HepG2 (cell line): ENCODE data around the gene KCNJ14. TPM values are rescaled to one million over a fixed set of nuclear protein-coding genes. Genes with fewer than 3 reads are reported as not detected.

ENCODE experiments used
- ARHGAP35 ChIP-seq: sonication (generic); formaldehyde crosslinking; IDR thresholded peaks from 2 replicates; pipeline ENCODE4 v1.9.0; 2022; ENCODE audit warnings: mild to moderate bottlenecking, inconsistent platforms, moderate library complexity, missing genetic modification reagents, borderline replicate concordance
- BHLHE40 ChIP-seq: IDR thresholded peaks from 2 replicates; pipeline ENCODE4 v1.6.1; 2011; ENCODE audit warnings: low read length, improper control_type of control experiment
- CBX1 ChIP-seq: IDR thresholded peaks from one replicate; pipeline ENCODE4 v1.6.1; 2016; ENCODE audit warnings: antibody characterized with exemption, low read depth
- HCFC1 ChIP-seq: fragments of 150-350 bp; IDR thresholded peaks from 2 replicates; pipeline ENCODE4 v1.6.1; 2014; ENCODE audit warnings: low read depth, low read length
- JUND ChIP-seq: sonication (generic); formaldehyde crosslinking; IDR thresholded peaks from 2 replicates; pipeline ENCODE4 v1.8.0; 2022; ENCODE audit warnings: mild to moderate bottlenecking, missing genetic modification reagents
- KDM4B ChIP-seq: sonication (generic); formaldehyde crosslinking; IDR thresholded peaks from 2 replicates; pipeline ENCODE4 v1.4.0; 2020; ENCODE audit warnings: missing genetic modification reagents
- KLF13 ChIP-seq: sonication (generic); formaldehyde crosslinking; IDR thresholded peaks from 2 replicates; pipeline ENCODE4 v1.4.0; 2020; ENCODE audit warnings: mild to moderate bottlenecking, missing genetic modification reagents
- MIER2 ChIP-seq: IDR thresholded peaks from 2 replicates; pipeline ENCODE4 v1.6.1; 2016; ENCODE audit warnings: missing biosample characterization, missing genetic modification reagents
- MYC ChIP-seq: sonication (generic); formaldehyde crosslinking; IDR thresholded peaks from 2 replicates; pipeline ENCODE4 v1.9.0; 2021; ENCODE audit warnings: missing genetic modification reagents, borderline replicate concordance
- PPARG ChIP-seq: conservative IDR thresholded peaks from 2 replicates; pipeline ENCODE4 v1.6.1; 2016; ENCODE audit warnings: missing biosample characterization, missing genetic modification reagents
- RARA ChIP-seq: IDR thresholded peaks from 2 replicates; pipeline ENCODE4 v1.6.1; 2016; ENCODE audit warnings: missing genetic modification reagents, missing compliant biosample characterization
- SMAD3 ChIP-seq: sonication (generic); formaldehyde crosslinking; IDR thresholded peaks from 2 replicates; pipeline ENCODE4 v1.4.0; 2020; ENCODE audit warnings: missing genetic modification reagents
- ZMAT3 ChIP-seq: sonication (generic); formaldehyde crosslinking; conservative IDR thresholded peaks from 2 replicates; pipeline ENCODE4 v1.7.0; 2021; ENCODE audit warnings: missing genetic modification reagents
- polyA plus RNA-seq, 8 experiments: library from polyadenylated mRNA; depleted of rRNA in 3 of 8; stranded (reverse) in 7 of 8; unstranded in 1 of 8; fragments of >200 nt; fragmentation: Illumina TruSeq in 4 of 8; extraction: Trizol in 4 of 8; gene quantifications; 2 replicates each; pipeline versions ENCODE4 v1.2.1 to v1.2.3, GENCODE V29; 2011 to 2016; ENCODE audit warnings: low read depth in 4 of 8, missing spikeins in 1 of 8, mixed read lengths in 1 of 8; ENCODE audit not compliant: insufficient read depth in 1 of 8
- total RNA-seq, 5 experiments: library from RNA; depleted of rRNA; stranded (reverse); fragments of >200 nt; fragmentation: Illumina TruSeq; extraction: Trizol; gene quantifications; 2 replicates each; pipeline ENCODE4 v1.2.3, GENCODE V29; 2016; ENCODE audit warnings: low read depth in 1 of 5
- TF ChIP-seq, protein P1 (sequence below): sonication (generic); formaldehyde crosslinking; IDR thresholded peaks from 2 replicates; pipeline ENCODE4 v1.5.1; 2020; ENCODE audit warnings: missing genetic modification reagents, mild to moderate bottlenecking, borderline replicate concordance
- TF ChIP-seq, protein P2 (sequence below): sonication (generic); formaldehyde crosslinking; IDR thresholded peaks from 2 replicates; pipeline ENCODE4 v1.5.1; 2020; ENCODE audit warnings: mild to moderate bottlenecking, missing genetic modification reagents, moderate library complexity
- TF ChIP-seq, protein P3 (sequence below): sonication (generic); formaldehyde crosslinking; IDR thresholded peaks from 2 replicates; pipeline ENCODE4 v1.8.0; 2022; ENCODE audit warnings: mild to moderate bottlenecking, missing genetic modification reagents
- TF ChIP-seq, protein P4 (sequence below): sonication (generic); formaldehyde crosslinking; IDR thresholded peaks from 2 replicates; pipeline ENCODE4 v1.5.1; 2020; ENCODE audit warnings: missing genetic modification reagents, mild to moderate bottlenecking, borderline replicate concordance
- TF ChIP-seq, protein P5 (sequence below): sonication (generic); formaldehyde crosslinking; IDR thresholded peaks from 2 replicates; pipeline ENCODE4 v1.8.0; 2022; ENCODE audit warnings: missing genetic modification reagents, mild to moderate bottlenecking, moderate library complexity, borderline replicate concordance
- TF ChIP-seq, protein P6 (sequence below): sonication (generic); formaldehyde crosslinking; IDR thresholded peaks from 2 replicates; pipeline ENCODE4 v1.8.1; 2023; ENCODE audit warnings: mild to moderate bottlenecking, missing genetic modification reagents, borderline replicate concordance
- TF ChIP-seq, protein P7 (sequence below): IDR thresholded peaks from 2 replicates; pipeline ENCODE4 v1.6.1; 2016; ENCODE audit warnings: low read depth
- TF ChIP-seq, protein P8 (sequence below): sonication (generic); formaldehyde crosslinking; IDR thresholded peaks from 2 replicates; pipeline ENCODE4 v1.8.1; 2023; ENCODE audit warnings: mild to moderate bottlenecking, missing genetic modification reagents

Gene KCNJ14
- total and polyA plus RNA-seq, 2 of the 13 experiments (the other 11 are each of a cell fraction or from before 2014, with no cell fraction given): 0.20 to 0.51 TPM

DNA sequence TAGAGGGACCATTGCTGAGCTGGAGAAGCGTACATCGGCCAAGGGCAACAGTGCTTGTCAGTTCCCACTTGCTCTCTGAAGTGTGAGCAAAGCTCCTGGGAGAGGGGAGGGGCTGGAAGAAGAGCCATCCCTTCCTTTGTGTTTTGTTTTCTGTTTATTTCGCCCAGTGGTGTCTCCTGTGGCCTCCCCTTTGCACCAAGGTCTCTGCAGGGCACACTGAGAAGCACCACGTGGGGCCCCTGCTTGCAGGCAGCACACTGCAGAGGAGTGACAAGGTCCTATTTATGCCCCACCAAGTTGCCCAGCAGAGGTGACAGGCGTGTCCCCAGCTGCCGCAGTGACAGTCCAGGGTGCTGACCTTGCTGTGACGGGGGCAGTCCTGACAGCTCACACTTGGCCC lies 38.0 kb upstream of the KCNJ14 start (continued):
- TF ChIP-seq, protein P1, sequence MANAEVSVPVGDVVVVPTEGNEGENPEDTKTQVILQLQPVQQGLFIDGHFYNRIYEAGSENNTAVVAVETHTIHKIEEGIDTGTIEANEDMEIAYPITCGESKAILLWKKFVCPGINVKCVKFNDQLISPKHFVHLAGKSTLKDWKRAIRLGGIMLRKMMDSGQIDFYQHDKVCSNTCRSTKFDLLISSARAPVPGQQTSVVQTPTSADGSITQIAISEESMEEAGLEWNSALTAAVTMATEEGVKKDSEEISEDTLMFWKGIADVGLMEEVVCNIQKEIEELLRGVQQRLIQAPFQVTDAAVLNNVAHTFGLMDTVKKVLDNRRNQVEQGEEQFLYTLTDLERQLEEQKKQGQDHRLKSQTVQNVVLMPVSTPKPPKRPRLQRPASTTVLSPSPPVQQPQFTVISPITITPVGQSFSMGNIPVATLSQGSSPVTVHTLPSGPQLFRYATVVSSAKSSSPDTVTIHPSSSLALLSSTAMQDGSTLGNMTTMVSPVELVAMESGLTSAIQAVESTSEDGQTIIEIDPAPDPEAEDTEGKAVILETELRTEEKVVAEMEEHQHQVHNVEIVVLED (CRISPR knock-in tag): no peak
- 0 out of 2 replicates have a peak, but pooled peaks have one; percentile 34 for TF ChIP-seq ZMAT3 (CRISPR knock-in tag)
- no peak for TF ChIP-seq HCFC1
- TF ChIP-seq, protein P2, sequence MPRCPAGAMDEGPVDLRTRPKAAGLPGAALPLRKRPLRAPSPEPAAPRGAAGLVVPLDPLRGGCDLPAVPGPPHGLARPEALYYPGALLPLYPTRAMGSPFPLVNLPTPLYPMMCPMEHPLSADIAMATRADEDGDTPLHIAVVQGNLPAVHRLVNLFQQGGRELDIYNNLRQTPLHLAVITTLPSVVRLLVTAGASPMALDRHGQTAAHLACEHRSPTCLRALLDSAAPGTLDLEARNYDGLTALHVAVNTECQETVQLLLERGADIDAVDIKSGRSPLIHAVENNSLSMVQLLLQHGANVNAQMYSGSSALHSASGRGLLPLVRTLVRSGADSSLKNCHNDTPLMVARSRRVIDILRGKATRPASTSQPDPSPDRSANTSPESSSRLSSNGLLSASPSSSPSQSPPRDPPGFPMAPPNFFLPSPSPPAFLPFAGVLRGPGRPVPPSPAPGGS: no peak
- TF ChIP-seq, protein P3, sequence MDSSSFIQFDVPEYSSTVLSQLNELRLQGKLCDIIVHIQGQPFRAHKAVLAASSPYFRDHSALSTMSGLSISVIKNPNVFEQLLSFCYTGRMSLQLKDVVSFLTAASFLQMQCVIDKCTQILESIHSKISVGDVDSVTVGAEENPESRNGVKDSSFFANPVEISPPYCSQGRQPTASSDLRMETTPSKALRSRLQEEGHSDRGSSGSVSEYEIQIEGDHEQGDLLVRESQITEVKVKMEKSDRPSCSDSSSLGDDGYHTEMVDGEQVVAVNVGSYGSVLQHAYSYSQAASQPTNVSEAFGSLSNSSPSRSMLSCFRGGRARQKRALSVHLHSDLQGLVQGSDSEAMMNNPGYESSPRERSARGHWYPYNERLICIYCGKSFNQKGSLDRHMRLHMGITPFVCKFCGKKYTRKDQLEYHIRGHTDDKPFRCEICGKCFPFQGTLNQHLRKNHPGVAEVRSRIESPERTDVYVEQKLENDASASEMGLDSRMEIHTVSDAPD: no peak
- no peak for TF ChIP-seq ARHGAP35 (CRISPR knock-in tag)
- 0 out of 2 replicates have a peak, but pooled peaks have one; percentile 48 for TF ChIP-seq MIER2 (CRISPR knock-in tag)
- TF ChIP-seq KLF13 (CRISPR knock-in tag): no peak
- TF ChIP-seq BHLHE40: no peak
- TF ChIP-seq, protein P4, sequence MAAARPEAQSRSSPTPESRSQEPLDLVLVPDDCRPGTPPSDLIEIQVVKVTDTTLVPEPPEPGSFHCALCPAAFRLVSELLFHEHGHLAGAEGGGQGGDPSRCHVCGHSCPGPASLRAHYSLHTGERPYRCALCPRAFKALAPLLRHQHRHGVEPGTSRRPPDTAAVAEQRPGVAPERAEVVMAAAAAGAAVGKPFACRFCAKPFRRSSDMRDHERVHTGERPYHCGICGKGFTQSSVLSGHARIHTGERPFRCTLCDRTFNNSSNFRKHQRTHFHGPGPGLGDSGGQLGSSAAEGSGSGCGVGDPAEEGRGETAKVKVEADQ (CRISPR knock-in tag): no peak
- TF ChIP-seq, protein P5, sequence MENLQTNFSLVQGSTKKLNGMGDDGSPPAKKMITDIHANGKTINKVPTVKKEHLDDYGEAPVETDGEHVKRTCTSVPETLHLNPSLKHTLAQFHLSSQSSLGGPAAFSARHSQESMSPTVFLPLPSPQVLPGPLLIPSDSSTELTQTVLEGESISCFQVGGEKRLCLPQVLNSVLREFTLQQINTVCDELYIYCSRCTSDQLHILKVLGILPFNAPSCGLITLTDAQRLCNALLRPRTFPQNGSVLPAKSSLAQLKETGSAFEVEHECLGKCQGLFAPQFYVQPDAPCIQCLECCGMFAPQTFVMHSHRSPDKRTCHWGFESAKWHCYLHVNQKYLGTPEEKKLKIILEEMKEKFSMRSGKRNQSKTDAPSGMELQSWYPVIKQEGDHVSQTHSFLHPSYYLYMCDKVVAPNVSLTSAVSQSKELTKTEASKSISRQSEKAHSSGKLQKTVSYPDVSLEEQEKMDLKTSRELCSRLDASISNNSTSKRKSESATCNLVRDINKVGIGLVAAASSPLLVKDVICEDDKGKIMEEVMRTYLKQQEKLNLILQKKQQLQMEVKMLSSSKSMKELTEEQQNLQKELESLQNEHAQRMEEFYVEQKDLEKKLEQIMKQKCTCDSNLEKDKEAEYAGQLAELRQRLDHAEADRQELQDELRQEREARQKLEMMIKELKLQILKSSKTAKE (CRISPR knock-in tag): no peak
- TF ChIP-seq, protein P6, sequence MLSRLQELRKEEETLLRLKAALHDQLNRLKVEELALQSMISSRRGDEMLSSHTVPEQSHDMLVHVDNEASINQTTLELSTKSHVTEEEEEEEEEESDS (CRISPR knock-in tag): no peak
- TF ChIP-seq MYC (CRISPR knock-in tag): peak; percentile 15; the same call in 1 of the 2 replicates
- no peak for TF ChIP-seq JUND (CRISPR knock-in tag)
- peak; percentile 33 for TF ChIP-seq RARA (CRISPR knock-in tag)
- no peak for TF ChIP-seq PPARG
- TF ChIP-seq, protein P7, sequence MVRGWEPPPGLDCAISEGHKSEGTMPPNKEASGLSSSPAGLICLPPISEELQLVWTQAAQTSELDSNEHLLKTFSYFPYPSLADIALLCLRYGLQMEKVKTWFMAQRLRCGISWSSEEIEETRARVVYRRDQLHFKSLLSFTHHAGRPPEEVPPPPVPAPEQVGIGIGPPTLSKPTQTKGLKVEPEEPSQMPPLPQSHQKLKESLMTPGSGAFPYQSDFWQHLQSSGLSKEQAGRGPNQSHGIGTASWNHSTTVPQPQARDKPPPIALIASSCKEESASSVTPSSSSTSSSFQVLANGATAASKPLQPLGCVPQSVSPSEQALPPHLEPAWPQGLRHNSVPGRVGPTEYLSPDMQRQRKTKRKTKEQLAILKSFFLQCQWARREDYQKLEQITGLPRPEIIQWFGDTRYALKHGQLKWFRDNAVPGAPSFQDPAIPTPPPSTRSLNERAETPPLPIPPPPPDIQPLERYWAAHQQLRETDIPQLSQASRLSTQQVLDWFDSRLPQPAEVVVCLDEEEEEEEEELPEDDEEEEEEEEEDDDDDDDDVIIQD: no peak
- TF ChIP-seq CBX1: no peak
- no peak for TF ChIP-seq KDM4B
- no peak for TF ChIP-seq SMAD3 (CRISPR knock-in tag)
- TF ChIP-seq, protein P8, sequence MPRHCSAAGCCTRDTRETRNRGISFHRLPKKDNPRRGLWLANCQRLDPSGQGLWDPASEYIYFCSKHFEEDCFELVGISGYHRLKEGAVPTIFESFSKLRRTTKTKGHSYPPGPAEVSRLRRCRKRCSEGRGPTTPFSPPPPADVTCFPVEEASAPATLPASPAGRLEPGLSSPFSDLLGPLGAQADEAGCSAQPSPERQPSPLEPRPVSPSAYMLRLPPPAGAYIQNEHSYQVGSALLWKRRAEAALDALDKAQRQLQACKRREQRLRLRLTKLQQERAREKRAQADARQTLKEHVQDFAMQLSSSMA (CRISPR knock-in tag): no peak
